ENCODE data around the gene HDAC7. TPM values are rescaled to one million over a fixed set of nuclear protein-coding genes. Genes with fewer than 3 reads are reported as not detected.

The HDAC7 gene
- total RNA-seq, 1 experiment from 2014 or later = 31.5 TPM

DNA sequence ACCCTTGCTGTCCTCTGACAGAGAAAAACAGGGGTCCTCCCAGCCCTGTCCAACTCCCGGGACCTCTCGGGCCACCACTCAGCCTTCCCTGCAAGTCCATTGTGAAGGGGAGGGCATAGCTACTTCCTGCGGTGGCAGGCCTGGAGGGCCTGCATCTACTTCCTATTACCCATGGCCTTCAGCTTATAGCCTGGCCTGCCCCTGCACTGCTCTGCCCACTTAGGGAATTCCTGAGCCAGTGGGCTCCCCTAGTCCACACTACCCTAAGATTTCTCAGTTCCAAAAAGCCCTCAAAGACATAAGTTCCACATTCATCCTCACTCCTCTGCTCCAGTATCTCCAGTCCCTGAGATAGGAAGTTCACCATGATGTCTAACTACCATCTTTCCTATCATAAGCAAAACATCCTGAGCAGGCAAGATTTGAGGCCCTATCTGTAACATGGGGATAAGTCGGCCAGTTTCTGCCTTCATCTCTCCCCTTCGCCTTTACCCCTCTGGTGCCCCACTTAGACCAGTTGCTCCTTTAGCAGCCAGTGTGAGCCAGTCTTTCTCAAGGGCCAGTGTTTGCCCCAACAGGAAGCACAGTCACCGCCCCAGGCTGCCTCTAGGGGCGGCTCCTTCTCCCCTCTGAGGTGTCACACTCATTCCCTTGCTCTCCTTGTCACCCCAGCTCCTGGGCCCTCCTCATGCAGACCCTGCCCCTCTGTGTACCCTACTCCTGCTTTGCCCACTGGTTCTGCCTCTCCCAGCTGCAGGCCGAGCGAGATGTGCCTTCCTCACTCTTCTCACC, 10.9 kb downstream of the HDAC7 start:
- Histone ChIP-seq H3K27me3 (no peaks in the 10 kb centered on the region), H3K9me3 (no peaks in the 10 kb centered on the region), H3K4me3 (no peak overlapping the region), H3K36me3 (peaks cover 31% of the 10 kb centered on the region)
- DNase-seq = no peak

DNA sequence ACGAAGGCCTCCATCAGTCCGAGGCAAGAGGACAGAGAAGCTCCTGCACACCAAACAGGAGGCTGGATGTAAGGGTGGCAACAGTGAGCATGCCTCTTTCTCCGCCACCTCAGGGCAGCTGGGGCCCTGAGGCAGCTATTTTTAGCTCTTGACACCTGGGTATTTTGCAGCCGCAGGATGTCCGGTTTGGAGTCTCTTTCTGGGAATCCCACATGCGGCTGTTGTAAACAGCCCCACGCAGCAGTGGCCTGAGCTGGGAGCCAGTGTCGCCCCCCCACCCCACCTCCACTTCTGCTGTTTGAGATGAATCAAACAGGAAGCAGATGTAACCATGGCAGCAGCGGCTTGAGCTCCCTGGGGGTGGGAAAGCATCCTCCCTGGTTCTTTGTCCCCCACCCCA, 11.7 kb downstream of the HDAC7 start:
- Histone ChIP-seq H3K36me3 (peaks cover 35% of the 10 kb centered on the region), H3K9me3 (no peaks in the 10 kb centered on the region), H3K4me3 (no peak overlapping the region), H3K27me3 (no peaks in the 10 kb centered on the region)
- DNase-seq = no peak

DNA sequence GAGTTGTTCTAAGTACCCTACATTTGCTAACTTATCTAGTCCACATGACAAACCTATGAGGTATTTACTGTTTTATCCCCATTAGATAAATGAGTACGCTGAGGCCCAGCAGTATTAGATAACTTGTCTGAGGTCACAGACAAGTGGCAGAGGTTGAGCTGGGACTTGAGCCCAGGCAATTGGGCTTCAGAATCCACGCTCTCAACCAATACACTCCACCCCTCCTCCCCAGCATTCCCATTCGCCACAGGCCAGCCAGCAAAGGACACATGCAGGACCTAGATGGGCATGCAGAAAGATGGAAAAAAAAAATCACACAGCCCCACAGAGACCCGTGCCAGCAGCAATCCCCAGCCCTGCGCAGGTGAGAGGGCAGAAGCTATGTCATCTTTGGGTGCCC, 12.4 kb downstream of the HDAC7 start:
- Histone ChIP-seq H3K9me3 (no peaks in the 10 kb centered on the region), H3K27me3 (no peaks in the 10 kb centered on the region), H3K36me3 (peaks cover 37% of the 10 kb centered on the region), H3K4me3 (no peak overlapping the region)
- no peak for DNase-seq

DNA sequence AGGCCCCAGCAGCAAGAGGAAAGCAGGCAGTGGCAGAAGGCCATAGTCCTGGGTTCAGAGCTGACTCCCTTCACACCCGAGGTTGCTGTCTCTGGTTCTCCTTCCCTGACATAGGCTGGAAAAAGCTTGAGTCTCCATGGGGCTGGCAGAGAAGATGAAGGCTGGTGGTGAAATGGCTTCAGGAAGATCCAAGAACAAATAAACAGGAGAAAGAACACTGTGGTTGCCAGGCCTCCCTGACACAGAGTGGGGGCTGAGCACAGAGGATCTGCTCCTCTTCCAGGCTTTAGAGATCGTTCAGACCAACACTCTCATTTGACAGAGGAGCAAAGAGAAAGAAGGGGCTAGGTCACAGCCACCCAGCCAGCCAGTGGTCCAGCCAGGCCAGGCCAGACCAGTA, 14.3 kb downstream of the HDAC7 start:
- Histone ChIP-seq H3K27me3 (no peaks in the 10 kb centered on the region), H3K9me3 (no peaks in the 10 kb centered on the region), H3K36me3 (peaks cover 38% of the 10 kb centered on the region), H3K4me3 (no peak overlapping the region)
- DNase-seq = peak; percentile 30

DNA sequence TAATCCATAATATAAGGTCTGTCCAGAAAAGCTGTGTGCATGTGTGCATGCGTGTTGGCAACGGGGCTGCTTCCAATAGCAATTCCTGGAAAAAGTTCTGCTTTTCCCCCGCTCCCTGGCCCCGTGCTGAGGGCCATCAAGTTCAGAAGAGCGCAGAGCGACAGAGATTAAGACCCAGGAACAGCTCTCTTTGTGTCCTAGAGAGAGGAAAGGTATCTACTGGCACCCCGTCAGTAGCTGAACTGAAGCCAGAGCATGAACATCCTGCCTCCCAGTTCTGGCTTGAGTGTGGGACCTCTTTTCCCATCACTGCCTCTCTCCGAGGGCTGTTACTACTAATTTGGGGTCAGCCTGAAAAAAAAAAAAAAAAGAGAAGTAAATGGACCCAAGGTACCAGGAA, 15.5 kb downstream of the HDAC7 start:
- H3K9me3 ChIP-seq = no peaks in the 10 kb centered on the region
- peaks cover 38% of the 10 kb centered on the region for H3K36me3 ChIP-seq
- no peak overlapping the region for H3K4me3 ChIP-seq
- H3K27me3 ChIP-seq = no peaks in the 10 kb centered on the region
- DNase-seq = no peak

DNA sequence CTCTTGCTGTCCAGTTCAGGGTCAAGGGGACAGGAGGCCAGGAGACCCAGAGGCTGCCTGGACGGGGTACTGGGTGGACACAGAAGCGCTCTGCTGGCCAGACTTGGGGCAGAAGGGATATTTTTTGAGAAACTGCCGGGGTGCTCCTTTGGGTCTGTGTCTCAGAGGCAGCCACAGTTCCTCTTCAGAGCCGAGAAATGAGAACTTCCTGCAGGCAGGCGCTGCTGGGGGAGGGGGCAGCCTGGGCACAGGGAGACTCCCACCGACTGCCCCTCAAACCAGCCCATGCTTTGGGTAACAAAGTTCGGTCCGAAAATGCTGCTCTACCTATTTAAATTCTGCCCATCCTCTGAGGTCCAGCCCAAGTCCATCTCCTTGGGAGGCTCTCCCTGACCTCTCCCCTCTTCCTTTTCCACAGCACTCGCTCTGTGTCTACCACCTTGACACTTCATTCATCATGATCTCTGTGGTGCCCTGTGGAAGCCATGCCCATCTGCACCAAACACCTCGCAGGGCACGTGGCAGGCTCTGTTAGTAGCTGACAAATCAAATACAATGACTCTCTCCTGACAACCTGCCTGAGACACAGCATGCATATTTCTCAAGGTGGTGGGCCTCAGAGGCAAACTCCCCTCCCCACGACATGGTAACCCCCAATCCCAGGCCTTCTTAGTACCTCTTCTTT, 16.4 kb downstream of the HDAC7 start:
- Histone ChIP-seq H3K4me3 (no peak overlapping the region), H3K9me3 (no peaks in the 10 kb centered on the region), H3K36me3 (peaks cover 39% of the 10 kb centered on the region), H3K27me3 (no peaks in the 10 kb centered on the region)
- no peak for DNase-seq

DNA sequence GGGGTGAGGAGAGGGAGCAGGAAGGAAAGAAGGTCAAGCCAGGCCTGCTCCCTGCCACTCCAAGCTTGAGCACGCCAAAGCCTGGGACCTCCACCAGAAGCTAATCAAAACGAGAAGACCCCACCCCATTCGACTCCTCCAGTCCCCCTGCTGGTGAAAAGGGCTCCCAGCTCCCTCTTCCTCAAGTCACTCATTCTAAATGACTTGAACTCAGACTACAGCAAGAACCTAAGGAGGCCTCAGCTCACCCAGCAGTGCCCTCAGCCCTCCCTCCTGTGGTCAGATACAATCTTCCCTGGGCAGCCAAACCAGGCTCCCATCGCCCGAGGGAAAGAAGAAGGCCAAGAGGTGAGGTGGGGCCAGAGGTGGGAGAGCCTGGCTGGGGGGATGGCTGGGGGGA, 17.4 kb downstream of the HDAC7 start:
- DNase-seq = no peak
- H3K4me3 ChIP-seq = no peak overlapping the region
- H3K9me3 ChIP-seq = no peaks in the 10 kb centered on the region
- H3K27me3 ChIP-seq = no peaks in the 10 kb centered on the region
- peaks cover 42% of the 10 kb centered on the region for H3K36me3 ChIP-seq

DNA sequence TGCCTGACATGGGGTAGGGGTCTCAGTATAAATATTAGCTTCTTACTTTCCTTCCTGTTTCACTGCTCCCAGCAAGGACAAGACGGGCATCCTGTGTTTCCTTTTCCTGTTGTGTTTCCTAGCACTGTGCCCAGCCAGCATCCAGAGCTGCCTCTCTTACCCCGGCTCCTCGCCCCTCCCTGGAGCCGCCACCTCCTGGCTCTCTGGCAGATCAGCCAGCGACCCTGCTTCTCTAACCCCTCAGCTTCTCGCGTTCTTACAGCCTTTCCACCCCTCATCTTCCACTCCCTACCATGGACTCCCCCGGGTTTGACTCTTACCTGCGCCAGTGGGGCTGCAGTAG, 17.8 kb downstream of the HDAC7 start:
- Histone ChIP-seq H3K9me3 (no peaks in the 10 kb centered on the region), H3K36me3 (peaks cover 44% of the 10 kb centered on the region), H3K4me3 (no peak overlapping the region), H3K27me3 (no peaks in the 10 kb centered on the region)
- no peak for DNase-seq

DNA sequence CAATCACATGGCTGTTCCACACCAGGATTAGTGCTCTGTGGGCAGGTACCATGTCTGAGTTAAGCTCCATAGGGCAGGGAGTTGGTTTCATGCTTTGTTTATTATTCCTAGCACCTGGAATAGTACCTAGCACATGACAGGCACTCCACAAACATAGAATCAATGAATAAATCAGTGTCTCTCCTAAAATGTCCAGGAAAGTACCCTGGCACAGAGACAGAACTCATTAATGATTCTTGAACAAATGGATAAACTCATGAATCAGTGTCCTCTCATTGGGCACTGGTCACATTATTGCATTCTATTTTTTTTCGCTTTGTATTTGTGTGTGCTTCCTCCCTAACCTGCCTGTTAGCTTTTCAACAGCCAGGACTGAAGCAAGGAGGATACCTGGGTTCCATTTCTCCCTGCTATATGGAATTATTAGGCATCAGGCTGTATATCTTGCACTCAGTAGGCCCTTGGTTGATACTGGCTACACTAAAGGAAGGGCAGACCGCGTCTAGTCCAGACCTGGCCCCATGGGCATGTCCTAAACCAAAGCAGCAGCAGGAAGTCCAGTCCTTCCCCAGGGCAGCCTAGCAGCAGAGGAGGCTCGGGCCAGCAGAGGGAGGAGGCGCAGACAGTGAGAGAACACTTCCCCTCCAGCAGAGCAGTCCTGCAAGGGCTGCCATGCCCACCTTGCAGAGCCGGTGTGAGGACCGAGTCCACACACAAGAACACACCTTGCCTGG, 18.4 kb downstream of the HDAC7 start:
- no peaks in the 10 kb centered on the region for H3K9me3 ChIP-seq
- peaks cover 47% of the 10 kb centered on the region for H3K36me3 ChIP-seq
- H3K27me3 ChIP-seq = no peaks in the 10 kb centered on the region
- no peak overlapping the region for H3K4me3 ChIP-seq
- no peak for DNase-seq

DNA sequence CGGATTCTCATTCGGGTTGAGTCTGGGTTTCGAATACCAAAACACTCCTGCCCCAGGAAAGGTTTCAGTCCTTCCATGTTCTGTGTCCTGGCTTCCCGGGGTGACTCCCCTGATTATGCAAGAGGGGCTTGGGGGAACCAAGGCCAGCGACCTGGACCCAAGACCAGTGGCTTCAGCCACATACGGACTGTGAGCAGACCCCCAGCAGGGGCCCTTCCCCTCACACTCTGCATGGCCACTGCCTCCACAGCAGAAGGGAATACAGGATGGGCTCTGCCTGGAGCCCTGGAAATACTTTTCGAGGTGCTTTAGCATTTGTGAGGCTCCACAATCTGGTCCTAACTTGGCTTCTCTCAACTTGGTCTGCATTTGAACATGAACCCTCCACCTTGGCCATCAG, 19.1 kb downstream of the HDAC7 start:
- no peak overlapping the region for H3K4me3 ChIP-seq
- no peak for DNase-seq
- no peaks in the 10 kb centered on the region for H3K9me3 ChIP-seq
- H3K36me3 ChIP-seq = peaks cover 48% of the 10 kb centered on the region
- H3K27me3 ChIP-seq = no peaks in the 10 kb centered on the region

DNA sequence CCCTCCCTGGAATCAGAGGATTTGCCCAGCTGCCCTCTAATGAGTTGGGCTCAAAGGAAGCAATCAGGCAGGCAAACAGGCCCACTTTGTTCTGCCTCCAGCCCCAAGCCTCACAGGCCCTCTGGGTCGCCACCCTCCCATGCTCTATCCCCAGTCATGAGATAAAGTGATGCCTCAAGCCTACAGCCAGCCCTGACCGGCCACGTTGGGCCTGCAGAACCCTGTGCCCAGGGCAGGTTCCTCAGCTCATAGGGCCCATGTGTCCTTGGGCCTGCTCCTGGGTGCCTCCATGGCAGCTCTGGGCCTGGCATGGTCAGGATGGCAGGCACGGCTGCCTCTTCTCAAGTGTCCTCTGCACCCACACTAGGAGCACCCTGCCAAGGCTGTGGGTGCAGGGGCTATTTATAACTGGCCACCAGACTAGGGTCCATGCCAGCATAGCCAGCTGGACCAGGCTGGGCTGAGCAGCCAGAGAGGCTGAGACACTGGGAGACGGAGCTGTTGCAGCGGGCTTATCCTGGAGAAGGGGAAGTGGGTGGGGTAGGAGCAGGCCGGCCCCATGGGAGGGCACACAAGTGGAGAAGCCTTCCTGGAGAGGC, 20.2 kb downstream of the HDAC7 start:
- Histone ChIP-seq H3K9me3 (no peaks in the 10 kb centered on the region), H3K36me3 (peaks cover 54% of the 10 kb centered on the region)
- DNase-seq = peak; percentile 62

DNA sequence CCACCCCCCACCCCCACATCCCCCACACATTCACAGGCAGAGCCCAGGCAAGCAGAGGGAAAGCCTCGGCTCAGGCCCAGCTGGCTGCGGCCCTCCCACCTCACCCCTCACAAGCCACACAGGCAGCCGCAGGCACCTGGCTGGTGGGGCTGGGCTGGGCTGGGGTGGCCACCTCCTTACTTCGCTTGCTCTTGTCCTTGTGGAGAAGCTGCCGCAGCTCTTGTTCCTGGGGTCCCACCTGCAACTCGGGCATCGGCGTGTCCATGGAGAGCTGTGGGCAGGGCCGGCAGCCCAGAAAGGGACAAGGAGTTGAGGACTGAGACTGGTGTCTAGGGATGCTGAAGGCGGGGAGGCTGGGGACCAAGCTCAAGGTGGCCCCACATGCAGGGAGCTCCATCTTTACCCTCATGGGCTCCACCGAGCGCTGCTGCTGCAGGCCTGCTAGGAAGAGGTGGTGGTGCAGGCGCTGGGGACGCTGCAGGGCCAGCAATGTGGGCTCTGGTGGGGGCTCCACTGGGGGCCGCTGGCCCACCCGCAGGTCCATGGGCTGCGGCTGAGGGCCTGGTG, 21.2 kb downstream of the HDAC7 start:
- H3K4me3 ChIP-seq = no peak overlapping the region
- no peak for DNase-seq
- H3K27me3 ChIP-seq = no peaks in the 10 kb centered on the region
- no peaks in the 10 kb centered on the region for H3K9me3 ChIP-seq
- H3K36me3 ChIP-seq = peaks cover 55% of the 10 kb centered on the region

More for the DNA sequence above, 20.2 kb downstream of the HDAC7 start:
- no peaks in the 10 kb centered on the region for H3K27me3 ChIP-seq
- H3K4me3 ChIP-seq = no peak overlapping the region

DNA sequence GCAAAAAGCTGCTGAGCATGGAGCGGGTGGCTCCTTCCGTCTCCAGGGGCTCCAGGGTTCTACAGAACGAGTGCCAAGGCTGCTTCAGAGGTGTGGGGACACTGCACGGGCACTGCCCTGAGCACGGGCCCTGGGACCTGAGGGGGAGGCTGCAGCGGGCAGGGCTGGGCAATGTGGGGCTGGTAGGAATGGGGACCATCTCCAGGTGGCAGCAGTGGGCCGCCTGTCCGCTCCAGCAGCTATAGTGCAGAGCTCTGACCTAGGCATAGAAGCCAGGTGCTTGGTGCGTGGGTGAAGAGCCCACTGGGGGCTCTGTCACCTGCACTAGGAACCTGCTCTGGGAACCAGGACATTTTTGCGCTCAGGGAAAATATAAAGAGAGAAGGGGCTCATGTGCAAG, 22.3 kb downstream of the HDAC7 start:
- no peak overlapping the region for H3K4me3 ChIP-seq
- H3K27me3 ChIP-seq = no peaks in the 10 kb centered on the region
- peaks cover 55% of the 10 kb centered on the region for H3K36me3 ChIP-seq
- DNase-seq = no peak
- no peaks in the 10 kb centered on the region for H3K9me3 ChIP-seq

DNA sequence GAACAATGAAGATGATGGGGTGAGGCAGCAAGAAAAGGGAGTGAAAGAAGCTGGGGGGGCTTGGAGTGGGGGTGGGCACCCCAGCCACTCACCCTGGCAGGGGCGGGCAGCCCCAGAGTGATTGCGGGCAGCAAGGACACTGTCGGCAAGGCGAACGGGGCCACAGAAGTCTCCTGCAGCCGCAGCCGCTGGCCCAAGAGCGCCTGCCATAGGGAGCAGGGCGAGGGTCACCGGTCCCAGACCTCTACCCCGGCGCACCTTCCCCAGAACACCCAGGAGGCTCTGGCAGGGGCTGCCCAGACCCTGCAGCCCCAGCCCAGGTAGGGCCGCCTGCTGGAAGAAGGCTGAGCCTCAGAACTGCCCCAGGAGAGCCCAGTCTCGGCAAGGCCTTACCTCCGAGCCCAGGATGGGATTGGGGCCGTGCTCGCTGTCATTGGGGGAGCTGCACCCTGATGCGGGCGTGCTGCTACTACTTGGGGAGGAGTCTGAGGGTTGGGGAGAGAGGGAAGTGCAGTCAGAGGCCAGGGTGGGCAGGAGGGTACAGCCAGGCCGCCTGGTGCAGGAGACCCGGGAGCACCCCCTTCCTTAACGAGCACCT, 23.8 kb downstream of the HDAC7 start:
- H3K36me3 ChIP-seq = peaks cover 47% of the 10 kb centered on the region
- no peaks in the 10 kb centered on the region for H3K27me3 ChIP-seq
- H3K9me3 ChIP-seq = no peaks in the 10 kb centered on the region
- no peak for DNase-seq
- H3K4me3 ChIP-seq = no peak overlapping the region

DNA sequence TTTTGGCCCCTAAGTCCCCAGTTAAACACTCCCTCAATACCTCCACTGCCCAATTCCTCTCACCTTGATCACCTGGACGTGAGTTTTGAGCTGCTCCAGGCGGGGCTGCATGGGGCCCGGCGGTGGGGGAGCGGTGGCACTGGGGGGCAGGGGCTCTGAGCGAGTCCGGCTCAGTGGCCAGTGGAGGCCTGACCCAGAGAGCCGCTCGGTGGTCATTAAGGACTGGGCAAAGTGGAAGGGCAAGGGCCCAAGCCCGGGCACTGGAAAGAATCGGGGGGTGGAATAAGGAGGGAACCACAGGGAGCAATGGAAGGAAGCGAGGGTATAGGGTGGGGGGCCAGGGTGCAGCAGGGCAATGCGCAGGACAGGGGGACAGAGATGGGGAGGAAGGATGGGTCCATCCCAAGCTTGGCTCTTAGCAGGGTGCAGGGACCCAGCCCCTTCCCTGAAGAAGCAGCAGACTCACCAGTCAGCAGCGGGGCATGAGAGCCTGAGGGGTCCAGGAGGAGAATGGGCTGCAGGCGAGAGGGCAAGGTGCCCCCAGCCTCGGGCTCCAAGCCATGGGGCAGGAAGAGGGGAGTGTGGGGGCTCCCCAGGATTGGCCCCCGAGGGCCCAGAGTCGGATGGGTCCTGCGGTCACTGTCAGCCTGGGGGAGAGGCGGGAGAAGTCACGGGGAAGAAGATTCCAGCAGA, 24.4 kb downstream of the HDAC7 start:
- Histone ChIP-seq H3K4me3 (no peak overlapping the region), H3K36me3 (peaks cover 45% of the 10 kb centered on the region), H3K27me3 (no peaks in the 10 kb centered on the region), H3K9me3 (no peaks in the 10 kb centered on the region)
- no peak for DNase-seq

DNA sequence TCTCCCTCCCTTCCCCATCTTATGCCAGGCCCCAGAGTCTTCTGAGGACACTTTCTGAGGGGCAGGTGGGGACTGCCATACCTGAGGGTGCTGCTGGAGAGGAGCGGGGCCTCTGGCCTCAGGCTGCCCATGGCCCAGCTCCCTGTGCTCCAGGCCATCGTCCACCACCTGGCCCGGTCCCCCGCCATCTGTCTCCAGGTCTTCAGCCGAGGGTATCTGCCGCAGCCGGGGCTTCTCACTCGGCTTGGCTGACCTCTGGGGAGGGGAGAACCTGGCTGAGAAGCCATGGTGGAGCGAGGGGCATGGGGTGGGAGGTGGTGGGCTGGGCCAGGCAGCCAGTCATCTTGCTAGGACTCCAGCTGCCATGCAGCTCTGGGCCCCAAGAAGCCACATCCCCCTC, 25.0 kb downstream of the HDAC7 start:
- H3K36me3 ChIP-seq = peaks cover 48% of the 10 kb centered on the region
- no peak for DNase-seq
- no peak overlapping the region for H3K4me3 ChIP-seq

More for the DNA sequence above, 25.0 kb downstream of the HDAC7 start:
- Histone ChIP-seq H3K27me3 (no peaks in the 10 kb centered on the region), H3K9me3 (no peaks in the 10 kb centered on the region)

Data from MG63 (cell line).